Measurements from ENCODE around the gene PIP4K2C.

The PIP4K2C gene

DNA sequence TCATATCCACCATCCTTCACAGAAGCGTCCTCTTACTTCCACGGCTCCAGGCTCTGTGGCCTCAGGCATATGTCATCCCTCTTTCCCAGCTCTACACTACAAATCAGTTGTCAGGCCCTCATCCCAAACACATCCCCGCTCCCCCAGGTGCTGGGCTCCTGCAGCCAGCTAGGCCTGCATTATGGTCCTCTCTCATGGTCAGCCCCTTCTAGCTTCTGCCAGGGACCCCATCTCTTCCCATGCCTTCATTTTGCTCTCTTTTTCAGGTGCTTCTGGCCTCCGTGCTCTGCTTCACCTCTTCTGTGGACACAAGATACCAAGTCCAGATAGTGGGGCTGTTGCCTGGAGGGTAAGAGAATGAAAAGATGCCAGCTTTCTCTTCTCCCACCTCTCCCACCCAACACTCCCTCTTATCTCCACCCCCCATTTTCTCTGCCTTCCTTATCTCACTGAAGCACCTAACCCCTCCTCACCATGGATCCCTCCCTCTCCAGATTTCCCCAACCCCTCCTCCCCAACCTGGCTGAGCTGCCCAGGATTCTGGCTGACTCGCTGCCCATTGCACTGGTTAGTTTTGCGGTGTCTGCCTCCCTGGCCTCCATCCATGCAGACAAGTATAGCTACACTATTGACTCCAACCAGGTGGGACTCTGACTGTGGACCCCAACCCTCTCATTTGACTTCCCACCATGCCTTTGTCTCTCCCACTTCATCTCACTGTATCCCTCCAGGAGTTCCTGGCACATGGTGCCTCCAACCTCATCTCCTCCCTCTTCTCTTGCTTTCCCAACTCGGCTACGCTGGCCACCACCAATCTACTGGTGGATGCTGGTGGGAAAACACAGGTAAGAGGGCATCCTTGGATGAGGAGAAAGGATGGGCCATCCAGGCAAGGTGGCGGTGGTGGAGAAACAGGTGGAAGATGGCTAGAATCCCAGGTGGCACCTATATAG is 31.6 kb downstream of the PIP4K2C start:
- Histone ChIP-seq H3K9ac (ENCODE audit: low read depth, low read length) (no peak overlapping the region), H3K36me3 (ENCODE audit: insufficient read depth, low read length) (no peaks in the 10 kb centered on the region), H3K4me1 (ENCODE audit: insufficient read depth, low read length) (peaks cover 3% of the 10 kb centered on the region; the same call in 1 of the 2 replicates), H3K9me3 (ENCODE audit: control insufficient read depth, insufficient read depth, low read length) (no peaks in the 10 kb centered on the region)

DNA sequence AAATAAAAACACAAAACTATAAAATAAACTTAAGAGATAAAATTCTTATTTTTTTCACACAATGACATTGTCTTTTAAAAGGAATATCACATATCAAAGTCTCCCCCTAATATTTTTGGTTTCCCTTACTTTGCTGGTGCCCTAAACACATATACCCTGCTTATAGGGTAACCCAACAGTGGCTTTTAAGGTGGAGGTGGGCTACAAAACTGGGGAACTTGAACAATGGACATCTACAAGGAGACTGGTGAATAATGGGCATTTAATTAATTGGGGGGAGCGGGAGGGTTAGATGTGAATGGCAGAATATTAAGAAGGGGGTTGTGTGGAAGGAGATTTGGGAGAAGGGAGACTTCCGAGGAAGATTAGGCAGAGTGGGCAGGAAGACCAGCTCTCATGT is 32.4 kb downstream of the PIP4K2C start:
- Histone ChIP-seq H3K4me1 (ENCODE audit: insufficient read depth, low read length) (peaks cover 7% of the 10 kb centered on the region; the same call in 1 of the 2 replicates), H3K9ac (ENCODE audit: low read depth, low read length) (no peak overlapping the region), H3K36me3 (ENCODE audit: insufficient read depth, low read length) (no peaks in the 10 kb centered on the region), H3K9me3 (ENCODE audit: control insufficient read depth, insufficient read depth, low read length) (no peaks in the 10 kb centered on the region)

DNA sequence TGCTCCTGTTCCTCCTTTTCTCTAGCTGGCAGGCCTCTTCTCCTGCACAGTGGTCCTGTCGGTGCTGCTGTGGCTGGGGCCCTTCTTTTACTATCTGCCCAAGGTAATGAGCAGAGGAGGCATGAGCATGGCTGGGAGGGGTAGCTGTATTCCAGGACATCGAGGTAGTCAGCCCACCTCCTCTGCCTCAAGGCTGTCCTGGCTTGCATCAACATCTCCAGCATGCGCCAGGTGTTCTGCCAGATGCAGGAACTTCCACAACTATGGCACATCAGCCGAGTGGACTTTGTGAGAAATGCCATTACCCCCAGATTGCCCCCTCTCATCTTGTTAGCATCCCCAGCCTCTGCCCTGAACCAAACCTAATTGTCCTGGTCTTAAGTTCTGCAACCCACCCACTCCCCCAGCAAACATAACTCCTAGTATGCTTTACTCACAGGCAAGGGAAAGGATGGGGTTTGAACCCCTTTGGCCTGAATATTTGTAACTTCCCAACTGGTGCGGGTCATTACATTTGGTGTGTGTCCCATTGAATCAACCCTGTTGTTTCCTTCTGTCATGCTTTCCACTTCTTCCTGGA is 32.9 kb downstream of the PIP4K2C start:
- no peak overlapping the region for H3K9ac ChIP-seq (ENCODE audit: low read depth, low read length)
- H3K4me1 ChIP-seq (ENCODE audit: insufficient read depth, low read length) = peaks cover 7% of the 10 kb centered on the region; the same call in 1 of the 2 replicates
- H3K9me3 ChIP-seq (ENCODE audit: control insufficient read depth, insufficient read depth, low read length) = no peaks in the 10 kb centered on the region
- no peaks in the 10 kb centered on the region for H3K36me3 ChIP-seq (ENCODE audit: insufficient read depth, low read length)

DNA sequence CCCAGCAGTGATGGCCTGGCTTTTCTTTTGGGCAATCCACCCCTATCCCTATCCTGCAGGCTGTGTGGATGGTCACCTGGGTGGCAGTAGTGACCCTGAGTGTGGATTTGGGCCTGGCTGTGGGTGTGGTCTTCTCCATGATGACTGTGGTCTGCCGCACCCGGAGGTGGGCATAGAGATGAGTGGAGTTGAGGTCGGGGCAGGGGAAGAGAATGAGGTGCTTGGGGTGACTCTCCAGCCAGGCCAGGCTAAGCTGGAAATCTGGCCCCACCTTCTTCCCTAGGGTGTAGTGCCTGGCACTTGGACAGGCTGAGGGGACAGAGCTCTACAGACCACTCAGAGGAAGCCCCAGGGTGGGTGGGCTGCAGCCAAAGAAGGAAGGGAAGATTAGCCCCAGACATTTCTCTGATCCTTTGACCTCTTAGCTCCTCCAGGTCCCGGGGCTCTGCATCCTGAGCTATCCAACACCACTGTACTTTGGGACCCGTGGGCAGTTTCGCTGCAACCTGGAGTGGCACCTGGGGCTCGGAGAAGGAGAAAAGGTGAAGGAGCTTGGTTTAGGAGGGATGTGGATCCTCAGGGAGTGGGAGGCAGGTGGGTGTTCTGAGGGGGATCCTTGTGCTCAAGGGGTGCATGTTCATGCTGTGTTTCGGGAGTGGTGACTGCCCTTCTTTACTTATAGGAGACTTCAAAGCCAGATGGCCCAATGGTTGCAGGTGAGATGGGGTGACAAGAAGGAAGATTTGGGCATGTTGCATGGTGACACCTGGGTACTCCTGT is 33.6 kb downstream of the PIP4K2C start:
- H3K36me3 ChIP-seq (ENCODE audit: insufficient read depth, low read length) = no peaks in the 10 kb centered on the region
- H3K9ac ChIP-seq (ENCODE audit: low read depth, low read length) = no peak overlapping the region
- no peaks in the 10 kb centered on the region for H3K9me3 ChIP-seq (ENCODE audit: control insufficient read depth, insufficient read depth, low read length)
- peaks cover 4% of the 10 kb centered on the region; the same call in 1 of the 2 replicates for H3K4me1 ChIP-seq (ENCODE audit: insufficient read depth, low read length)

DNA sequence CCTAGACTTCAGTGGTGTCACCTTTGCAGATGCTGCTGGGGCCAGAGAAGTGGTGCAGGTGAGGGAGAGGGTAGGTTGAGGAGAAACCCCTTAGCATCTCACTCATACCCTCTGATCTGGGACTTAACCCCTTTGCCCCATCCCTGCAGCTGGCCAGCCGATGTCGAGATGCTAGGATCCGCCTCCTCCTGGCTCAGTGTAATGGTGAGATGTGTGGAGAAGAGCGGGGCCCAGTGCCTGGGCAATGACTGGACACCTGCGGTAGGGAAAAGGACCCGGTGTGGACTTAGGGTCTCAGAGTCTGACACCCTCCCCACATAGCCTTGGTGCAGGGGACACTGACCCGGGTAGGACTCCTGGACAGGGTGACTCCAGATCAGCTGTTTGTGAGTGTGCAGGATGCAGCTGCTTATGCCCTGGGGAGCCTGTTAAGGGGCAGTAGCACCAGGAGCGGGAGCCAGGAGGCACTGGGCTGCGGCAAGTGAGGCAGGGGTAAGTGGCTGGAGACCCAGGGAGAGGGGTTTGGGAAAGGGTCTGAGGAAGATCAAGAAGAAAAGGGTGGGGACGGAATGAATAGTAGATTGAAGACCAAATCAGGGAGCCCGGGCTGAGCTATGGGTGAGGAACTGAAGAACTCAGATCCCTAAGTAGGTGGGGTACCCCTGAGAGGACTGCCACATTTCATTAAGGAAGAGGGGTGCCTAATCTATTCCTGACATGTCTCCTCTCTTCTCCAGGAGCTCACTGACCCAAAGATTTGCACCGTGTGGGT is 34.5 kb downstream of the PIP4K2C start:
- no peak overlapping the region for H3K9ac ChIP-seq (ENCODE audit: low read depth, low read length)
- H3K9me3 ChIP-seq (ENCODE audit: control insufficient read depth, insufficient read depth, low read length) = no peaks in the 10 kb centered on the region
- H3K4me1 ChIP-seq (ENCODE audit: insufficient read depth, low read length) = peaks cover 4% of the 10 kb centered on the region; the same call in 1 of the 2 replicates
- H3K36me3 ChIP-seq (ENCODE audit: insufficient read depth, low read length) = no peaks in the 10 kb centered on the region

DNA sequence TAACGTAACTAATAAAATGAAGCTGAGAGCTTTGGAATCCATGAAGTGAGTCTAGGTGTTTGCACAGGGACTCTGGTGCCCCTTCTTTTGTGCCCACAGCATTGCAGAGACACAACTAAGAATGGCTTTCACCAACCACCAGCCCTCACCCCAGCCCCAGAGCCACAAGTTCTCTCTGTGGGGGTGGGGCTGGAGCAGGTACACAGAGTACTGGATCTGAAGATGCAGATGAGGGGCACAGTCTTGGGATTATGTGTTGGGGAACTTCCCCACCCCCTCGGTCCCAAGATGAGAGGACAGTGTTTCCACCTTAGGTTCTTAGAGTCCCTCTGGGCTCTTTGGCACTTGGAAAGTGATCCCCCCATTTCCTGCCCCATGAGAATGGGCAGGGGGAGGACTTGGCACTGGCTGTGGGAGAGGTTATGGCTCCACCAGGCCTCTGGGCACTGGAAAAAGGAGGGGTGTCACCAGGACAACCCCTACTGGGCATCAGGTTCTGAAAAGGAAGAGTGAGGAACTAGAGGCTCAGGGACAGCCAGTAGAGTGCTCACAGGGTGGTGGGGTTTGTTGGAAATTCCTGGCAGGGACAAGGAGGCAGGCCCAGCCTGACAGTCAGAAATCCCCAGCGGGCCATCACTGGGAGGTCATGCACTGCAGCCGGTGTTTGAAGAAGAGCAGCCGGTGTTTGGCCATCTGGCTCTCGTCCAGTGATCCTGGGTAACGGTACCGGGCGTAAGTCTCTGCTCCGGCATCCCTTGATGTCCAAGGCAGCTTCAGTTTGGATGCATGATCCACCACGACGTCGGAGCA is 35.3 kb downstream of the PIP4K2C start:
- Histone ChIP-seq H3K9ac (ENCODE audit: low read depth, low read length) (no peak overlapping the region), H3K36me3 (ENCODE audit: insufficient read depth, low read length) (no peaks in the 10 kb centered on the region), H3K4me1 (ENCODE audit: insufficient read depth, low read length) (peaks cover 4% of the 10 kb centered on the region; the same call in 1 of the 2 replicates), H3K9me3 (ENCODE audit: control insufficient read depth, insufficient read depth, low read length) (no peaks in the 10 kb centered on the region)

DNA sequence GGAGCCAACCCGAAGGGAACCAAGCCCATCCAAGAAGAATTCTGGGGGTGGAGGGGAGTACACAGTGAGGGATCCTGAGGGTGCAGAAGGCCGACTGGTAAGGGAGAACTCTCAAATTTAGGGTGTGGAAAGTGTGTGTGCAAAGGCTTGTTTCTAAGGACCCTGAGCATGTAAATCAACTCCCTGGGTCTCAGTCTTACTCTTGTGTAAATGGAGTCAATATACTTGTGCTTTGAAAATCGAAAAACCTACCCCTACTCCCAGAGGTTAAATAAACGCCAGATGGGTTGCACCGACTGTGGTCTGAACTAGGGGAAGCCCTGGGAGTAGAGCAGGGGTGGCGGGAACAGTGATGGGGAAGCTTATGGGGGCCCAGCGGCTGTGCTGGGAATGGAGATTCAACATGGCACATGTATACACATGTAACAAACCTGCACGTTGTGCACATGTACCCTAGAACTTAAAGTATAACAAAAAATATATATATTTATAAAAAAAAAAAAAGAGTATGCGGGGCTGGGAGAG is 36.0 kb downstream of the PIP4K2C start:
- Histone ChIP-seq H3K9me3 (ENCODE audit: control insufficient read depth, insufficient read depth, low read length) (no peaks in the 10 kb centered on the region), H3K36me3 (ENCODE audit: insufficient read depth, low read length) (no peaks in the 10 kb centered on the region), H3K9ac (ENCODE audit: low read depth, low read length) (no peak overlapping the region), H3K4me1 (ENCODE audit: insufficient read depth, low read length) (peaks cover 4% of the 10 kb centered on the region; the same call in 1 of the 2 replicates)

DNA sequence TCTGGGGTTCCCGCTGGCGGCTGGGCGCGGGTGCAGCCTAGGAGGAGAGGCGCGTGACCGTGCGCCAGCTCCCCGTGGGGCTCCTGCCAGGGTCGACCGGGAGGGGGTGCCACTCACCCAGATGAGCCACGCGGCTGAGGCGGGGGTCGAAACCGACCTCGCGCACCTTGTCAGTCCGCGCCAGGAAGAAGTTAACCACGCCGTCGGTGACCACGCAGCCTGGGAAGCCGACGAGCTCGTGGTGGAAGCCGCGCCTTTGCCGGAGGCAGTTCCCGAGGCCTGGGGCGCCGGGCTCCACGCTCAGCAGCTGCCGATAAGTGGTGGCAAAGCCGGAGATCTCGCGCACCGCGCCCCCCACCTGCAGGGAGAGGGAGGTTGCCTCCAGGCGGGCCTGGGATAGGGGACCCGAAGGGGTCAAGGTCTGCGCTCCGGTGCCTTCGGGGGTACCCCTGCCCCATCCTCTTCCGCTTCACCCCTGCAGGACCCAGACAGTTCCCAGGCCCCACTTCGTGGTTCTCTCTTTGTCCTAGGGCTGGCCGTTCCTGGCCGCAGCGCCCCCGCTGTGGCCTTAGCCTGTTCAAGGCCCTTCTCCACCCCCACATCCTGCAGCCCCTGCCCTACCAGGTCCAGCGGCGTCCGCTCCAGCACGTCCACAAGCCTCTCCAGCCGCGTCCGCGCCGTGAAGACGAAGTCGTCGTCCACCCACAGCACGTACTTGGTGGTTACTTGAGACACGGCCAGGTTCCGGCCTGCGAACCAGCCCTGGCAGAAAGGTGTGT is 36.7 kb downstream of the PIP4K2C start:
- H3K36me3 ChIP-seq (ENCODE audit: insufficient read depth, low read length) = no peaks in the 10 kb centered on the region
- no peaks in the 10 kb centered on the region for H3K9me3 ChIP-seq (ENCODE audit: control insufficient read depth, insufficient read depth, low read length)
- H3K4me1 ChIP-seq (ENCODE audit: insufficient read depth, low read length) = peaks cover 4% of the 10 kb centered on the region; the same call in 1 of the 2 replicates
- H3K9ac ChIP-seq (ENCODE audit: low read depth, low read length) = peak overlapping the region; percentile 30; the same call in 1 of the 2 replicates

DNA sequence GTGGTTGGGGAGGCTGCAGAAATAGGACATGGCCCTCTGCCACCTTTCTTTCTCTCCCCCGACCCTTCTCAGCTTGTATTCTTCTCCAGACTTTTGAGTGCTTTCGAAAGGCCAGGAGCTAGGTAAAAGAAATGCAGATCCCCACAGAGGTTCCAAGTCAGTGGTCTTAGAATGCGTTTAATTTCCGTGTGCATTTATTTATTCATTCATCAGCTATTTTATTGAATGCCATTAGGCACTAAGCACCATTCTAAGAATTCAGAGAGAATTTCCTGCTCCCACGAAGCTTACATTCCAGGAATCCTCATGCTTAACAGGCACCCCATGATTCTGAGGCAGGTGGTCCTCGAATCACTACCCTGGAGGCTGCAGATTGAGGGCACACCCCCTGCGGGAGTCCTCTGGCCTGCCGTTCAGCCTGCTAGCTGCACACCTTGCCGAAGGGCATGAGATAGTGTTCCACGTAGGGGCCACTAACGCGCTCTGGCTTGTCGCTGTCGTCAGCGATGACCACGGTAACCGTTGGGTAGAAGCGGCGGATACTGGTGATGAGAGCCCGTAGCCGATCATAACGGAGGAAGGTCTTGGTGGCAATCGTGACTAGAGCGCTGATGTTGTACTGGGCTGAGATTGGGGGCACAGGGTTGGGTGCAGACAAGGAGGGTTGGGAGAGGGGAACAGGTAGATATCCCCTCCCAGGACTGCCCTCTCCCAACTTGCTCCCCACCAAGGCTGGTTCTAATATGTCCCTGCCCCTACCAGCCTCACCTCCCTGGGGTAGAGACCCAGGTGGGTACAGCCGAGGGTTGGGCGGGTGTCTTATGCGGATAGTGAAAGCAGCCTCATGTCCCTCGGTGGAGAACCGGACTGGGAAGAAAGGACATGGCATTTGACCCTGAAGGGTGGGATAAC is 37.5 kb downstream of the PIP4K2C start:
- H3K4me1 ChIP-seq (ENCODE audit: insufficient read depth, low read length) = peaks cover 4% of the 10 kb centered on the region; the same call in 1 of the 2 replicates
- no peaks in the 10 kb centered on the region for H3K9me3 ChIP-seq (ENCODE audit: control insufficient read depth, insufficient read depth, low read length)
- no peaks in the 10 kb centered on the region for H3K36me3 ChIP-seq (ENCODE audit: insufficient read depth, low read length)
- H3K9ac ChIP-seq (ENCODE audit: low read depth, low read length) = no peak overlapping the region

DNA sequence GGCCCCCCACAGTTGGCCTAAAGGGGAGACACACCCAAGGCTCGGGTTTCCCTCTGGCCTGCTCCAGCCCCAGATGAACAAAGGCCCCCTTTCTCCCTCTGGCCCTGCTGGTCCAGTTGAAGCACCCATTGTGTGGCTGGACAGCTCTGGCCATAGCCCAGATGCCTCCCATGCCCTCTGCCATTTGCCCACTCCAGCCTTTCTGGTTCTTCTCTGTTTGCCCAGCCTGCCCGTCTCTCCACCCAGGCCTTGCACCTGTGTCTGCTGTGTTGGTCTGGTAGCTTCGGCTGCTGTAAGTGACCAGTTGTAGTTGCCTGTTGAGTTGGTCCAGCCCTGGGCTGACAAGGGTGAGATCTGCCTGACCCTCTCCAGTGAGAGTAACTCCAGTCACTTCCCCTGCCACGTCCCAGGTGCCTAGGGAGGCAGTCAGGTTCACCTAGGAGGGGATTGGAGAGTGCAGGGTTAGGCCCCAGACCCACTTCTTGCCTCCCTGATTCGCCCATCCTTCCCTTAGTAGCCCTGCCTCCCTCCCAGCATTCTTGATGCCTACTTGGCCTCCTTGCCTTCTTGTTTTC is 39.0 kb downstream of the PIP4K2C start:
- H3K9me3 ChIP-seq (ENCODE audit: control insufficient read depth, insufficient read depth, low read length) = no peaks in the 10 kb centered on the region
- H3K9ac ChIP-seq (ENCODE audit: low read depth, low read length) = no peak overlapping the region
- H3K4me1 ChIP-seq (ENCODE audit: insufficient read depth, low read length) = peaks cover 4% of the 10 kb centered on the region; the same call in 1 of the 2 replicates
- H3K36me3 ChIP-seq (ENCODE audit: insufficient read depth, low read length) = no peaks in the 10 kb centered on the region

DNA sequence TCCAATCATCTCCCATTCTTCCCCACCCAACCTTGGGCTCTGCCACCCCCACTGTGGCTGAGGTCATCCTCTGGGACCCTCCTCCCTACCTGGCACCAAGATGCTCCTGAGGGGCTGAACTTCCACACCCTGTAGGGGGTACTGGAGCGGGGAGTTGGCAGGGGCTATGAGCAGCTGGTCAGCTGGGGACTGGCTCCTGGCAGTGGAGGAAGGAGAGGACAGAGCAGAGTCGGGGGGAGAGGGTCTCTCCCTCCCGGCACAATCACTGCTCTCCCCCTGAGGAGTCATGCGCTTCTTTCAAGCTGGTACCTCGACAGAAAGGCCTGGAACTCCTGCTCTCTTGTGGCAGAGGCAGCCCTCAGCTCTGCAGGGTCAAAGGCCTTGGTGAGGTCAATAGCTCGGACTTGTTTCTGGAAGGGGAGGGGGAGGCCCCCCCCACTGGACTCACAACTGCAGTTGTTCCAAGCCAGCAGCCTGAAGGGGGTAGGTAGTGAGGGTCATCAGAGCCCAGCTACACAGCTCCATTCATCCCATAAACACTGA is 40.0 kb downstream of the PIP4K2C start:
- H3K4me1 ChIP-seq (ENCODE audit: insufficient read depth, low read length) = peaks cover 4% of the 10 kb centered on the region; the same call in 1 of the 2 replicates
- H3K36me3 ChIP-seq (ENCODE audit: insufficient read depth, low read length) = no peaks in the 10 kb centered on the region
- H3K9me3 ChIP-seq (ENCODE audit: control insufficient read depth, insufficient read depth, low read length) = no peaks in the 10 kb centered on the region
- no peak overlapping the region for H3K9ac ChIP-seq (ENCODE audit: low read depth, low read length)

Data from ES-I3 (cell line).